Motor neuron (in vitro differentiated cells): ENCODE data around the gene LINC00632. TPM values are rescaled to one million over a fixed set of nuclear protein-coding genes. Genes with fewer than 3 reads are reported as not detected.
A peak's percentile ranks its signal among the peaks of the same experiment; 100 is the strongest.

Experiments used
- ATAC-seq, 8 experiments: fragments of 200-7000 bp; cut with Tn5 transposase; replicated peaks in 6 of 8; 2 replicates each; pipeline ENCODE4 v1.8.0; 2021; ENCODE audit warnings: mild to moderate bottlenecking in 8 of 8, moderate library complexity in 8 of 8
- H3K27ac ChIP-seq, 2 donors: fragments of 250-450 bp; sonication (Bioruptor Pico); 2 replicates each; pipeline ENCODE4 v1.9.0; 2021; ENCODE audit warnings: antibody characterized with exemption in 2 of 2, mild to moderate bottlenecking in 2 of 2, moderate library complexity in 1 of 2
- H3K4me1 ChIP-seq, 2 donors: fragments of 250-450 bp; sonication (Bioruptor Pico); replicated peaks in 1 of 2; 2 replicates each; pipeline ENCODE4 v1.6.1; 2021; ENCODE audit warnings: antibody characterized with exemption in 2 of 2, mild to moderate bottlenecking in 2 of 2, moderate library complexity in 1 of 2
- H3K4me3 ChIP-seq, 5 donors: fragments of 250-450 bp; sonication (Bioruptor Pico); 2 replicates each; pipeline ENCODE4 v1.9.0; 2021; ENCODE audit warnings: antibody characterized with exemption in 5 of 5, mild to moderate bottlenecking in 5 of 5, moderate library complexity in 4 of 5
- WGBS, 10 experiments: fragments of 450-650 bp; shearing (Covaris generic); methylation state at CpG; one replicate each; pipeline ENCODE4 v1.0.0; 2022; 5-methylcytosine and 5-hydroxymethylcytosine counted together
- in situ Hi-C, 9 experiments: fragments of 400-800 bp; cut with MboI; loops; one replicate each; pipeline ENCODE4 v1.15.0; 2021; ENCODE audit warnings: low sequenced_read_pairs in 9 of 9, low pct_unique_long_range_greater_than_20kb in 2 of 9; ENCODE audit not compliant: unreplicated experiment in 9 of 9
- total RNA-seq, 8 experiments: library from RNA; unstranded; fragments of 300-600 nt; gene quantifications; 2 replicates each; pipeline versions ENCODE4 v1.2.3 to v1.2.4, GENCODE V29; 2022

LINC00632 gene
- total RNA-seq, 8 experiments from 2014 or later = 1.5 to 1,384 (median 502) TPM

DNA sequence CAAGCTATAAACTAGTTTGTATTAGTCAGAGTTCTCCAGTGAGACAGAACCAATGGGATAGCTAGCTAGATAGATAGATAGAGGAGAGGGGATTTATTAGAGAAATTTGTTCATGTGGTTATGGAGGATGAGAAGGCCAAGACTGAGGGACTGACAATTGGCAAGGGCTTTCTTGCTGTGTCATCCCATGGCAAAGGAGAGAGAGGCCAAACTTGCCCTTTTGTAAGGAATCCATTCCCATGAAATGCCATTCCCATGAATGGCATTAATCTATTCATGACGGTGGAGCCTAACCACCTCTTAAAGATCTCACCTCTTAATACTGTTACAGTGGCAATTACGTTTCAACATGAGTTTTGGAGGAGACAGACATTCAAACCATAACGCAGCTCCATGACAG lies 58.1 kb downstream of the LINC00632 start:
- H3K27ac ChIP-seq = no peak overlapping the region
- no peak for ATAC-seq
- no peak overlapping the region for H3K4me3 ChIP-seq
- WGBS, 10 experiments = 23 to 64% methylated on average over 3 of the region's 3 CpGs; no CpG with 5 or more reads in 8 of the 10 experiments
- in situ Hi-C loops = no loop called here
- peaks cover 0 to 16% of the 10 kb centered on the region in 2 donors for H3K4me1 ChIP-seq

GRCh38 chrX:140775211-140775610 lies 65.7 kb downstream of the LINC00632 start:
- in situ Hi-C loops = no loop called here
- Histone ChIP-seq H3K4me3 (no peak overlapping the region), H3K27ac (no peak overlapping the region), H3K4me1 (no peaks in the 10 kb centered on the region)
- WGBS, 10 experiments = 54 to 100% (median 93%) methylated on average over 1 to 4 of the region's 4 CpGs; no CpG with 5 or more reads in 4 of the 10 experiments
- ATAC-seq = no peak

- in situ Hi-C loops = no loop called here
- 80 to 87% methylated on average over 2 to 18 of the region's 31 CpGs; no CpG with 5 or more reads in 8 of the 10 experiments for WGBS, 10 experiments
- no peak for ATAC-seq
- H3K4me1 ChIP-seq = no peaks in the 10 kb centered on the region
- no peak overlapping the region for H3K27ac ChIP-seq
- no peak overlapping the region for H3K4me3 ChIP-seq
Measured at GRCh38 chrX:140776320-140776719, 66.8 kb downstream of the LINC00632 start.

- in situ Hi-C loops = no loop called here
- no peak for ATAC-seq
- H3K4me3 ChIP-seq = no peak overlapping the region
- WGBS, 10 experiments = 0 to 100% (median 40%) methylated on average over 1 to 5 of the region's 5 CpGs; no CpG with 5 or more reads in 3 of the 10 experiments
- H3K27ac ChIP-seq = no peak overlapping the region
- H3K4me1 ChIP-seq = no peaks in the 10 kb centered on the region
Measured at GRCh38 chrX:140794642-140795041, 85.1 kb downstream of the LINC00632 start.

DNA sequence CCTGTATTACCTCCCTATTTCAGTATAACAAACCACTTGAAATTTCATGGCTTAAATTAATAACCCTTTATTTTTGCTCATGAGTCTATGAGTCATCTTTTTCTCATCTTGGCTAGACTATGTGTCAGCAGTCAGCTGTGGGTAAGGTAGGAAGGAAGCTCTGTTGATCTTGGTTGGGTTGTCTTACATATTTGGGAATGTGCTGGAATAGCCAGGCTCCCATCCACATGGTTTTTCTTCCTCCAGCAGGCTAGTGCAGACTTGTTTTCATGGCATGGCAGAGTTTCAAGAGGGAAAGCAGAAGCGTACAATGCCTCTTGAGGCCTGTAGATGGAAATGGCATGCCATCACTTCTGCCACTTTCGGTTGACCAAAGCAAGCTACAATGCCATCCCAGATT lies 89.7 kb downstream of the LINC00632 start:
- in situ Hi-C loops = no loop called here
- Histone ChIP-seq H3K4me3 (no peak overlapping the region), H3K4me1 (no peaks in the 10 kb centered on the region), H3K27ac (no peak overlapping the region)
- no peak for ATAC-seq
- WGBS, 10 experiments = 50 to 100% (median 66%) methylated on average over 1 to 2 of the region's 2 CpGs; no CpG with 5 or more reads in 6 of the 10 experiments

DNA sequence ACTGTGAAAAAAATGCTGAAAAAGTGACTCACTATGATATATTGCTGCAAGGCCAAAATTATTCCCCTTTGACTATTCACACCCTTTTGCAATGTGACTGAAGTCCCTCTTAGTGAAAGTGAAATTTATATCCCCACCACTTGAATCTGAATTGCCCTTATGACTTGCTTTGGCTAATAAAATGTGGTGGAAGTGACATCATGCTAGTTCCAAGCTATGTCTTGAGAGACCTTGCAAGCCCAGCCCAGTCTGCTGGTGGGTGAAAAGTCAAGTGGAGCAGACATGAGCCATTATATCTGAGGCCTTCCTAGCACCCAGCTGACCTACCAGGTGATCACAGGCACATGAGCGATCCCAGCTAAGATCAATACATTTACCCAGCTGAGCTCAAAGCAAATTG lies 94.7 kb downstream of the LINC00632 start:
- ATAC-seq = peak in 3 of 8 experiments; percentile 70 to 76 (median 75)
- WGBS, 10 experiments = 0 to 100% (median 83%) methylated on average over 1 of the region's 1 CpG; no CpG with 5 or more reads in 7 of the 10 experiments
- no peak overlapping the region for H3K27ac ChIP-seq
- H3K4me3 ChIP-seq = no peak overlapping the region
- in situ Hi-C loops = no loop called here
- no peaks in the 10 kb centered on the region for H3K4me1 ChIP-seq

- 0 to 11% methylated on average over 1 to 5 of the region's 6 CpGs; no CpG with 5 or more reads in 8 of the 10 experiments for WGBS, 10 experiments
- H3K4me1 ChIP-seq = no peaks in the 10 kb centered on the region
- H3K4me3 ChIP-seq = no peak overlapping the region
- in situ Hi-C loops = no loop called here
- peak in 4 of 8 experiments; percentile 25 to 85 (median 52) for ATAC-seq
- H3K27ac ChIP-seq = no peak overlapping the region
Measured at GRCh38 chrX:140815868-140816267, 106.3 kb downstream of the LINC00632 start.

DNA sequence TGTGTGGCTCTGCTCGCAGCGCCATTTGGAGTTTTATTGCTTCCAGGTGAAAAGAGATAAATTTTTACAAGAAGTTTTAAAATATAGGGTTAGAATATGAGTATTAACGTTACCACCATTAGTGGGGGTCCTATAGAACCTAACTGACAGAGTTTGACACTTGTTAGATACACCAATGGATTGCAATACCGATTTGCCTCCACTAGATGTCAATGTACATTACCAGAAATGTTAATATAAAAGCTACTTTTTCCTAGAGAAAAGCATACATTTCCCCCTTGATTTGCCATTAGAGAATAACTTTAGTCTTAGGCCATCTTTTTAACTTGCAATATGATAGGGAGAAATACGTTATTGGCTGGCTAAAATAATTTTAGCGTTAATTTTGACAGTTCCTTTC lies 108.4 kb downstream of the LINC00632 start:
- 0 to 76% (median 8%) methylated on average over 2 to 6 of the region's 6 CpGs; no CpG with 5 or more reads in 1 of the 10 experiments for WGBS, 10 experiments
- ATAC-seq = no peak
- no peak overlapping the region for H3K27ac ChIP-seq
- no peak overlapping the region for H3K4me3 ChIP-seq
- H3K4me1 ChIP-seq = no peaks in the 10 kb centered on the region
- in situ Hi-C loops = no loop called here

GRCh38 chrX:140821280-140821679 lies 111.7 kb downstream of the LINC00632 start:
- in situ Hi-C loops = no loop called here
- Histone ChIP-seq H3K27ac (no peak overlapping the region), H3K4me3 (no peak overlapping the region), H3K4me1 (no peaks in the 10 kb centered on the region)
- 67 to 72% methylated on average over 1 to 2 of the region's 3 CpGs; no CpG with 5 or more reads in 8 of the 10 experiments for WGBS, 10 experiments
- no peak for ATAC-seq

GRCh38 chrX:140822184-140822583 lies 112.6 kb downstream of the LINC00632 start:
- H3K27ac ChIP-seq = no peak overlapping the region
- no peak overlapping the region for H3K4me3 ChIP-seq
- in situ Hi-C loops = no loop called here
- ATAC-seq = no peak
- H3K4me1 ChIP-seq = no peaks in the 10 kb centered on the region
- WGBS, 10 experiments = 0 to 100% (median 33%) methylated on average over 1 of the region's 1 CpG; no CpG with 5 or more reads in 3 of the 10 experiments

- no peak for ATAC-seq
- WGBS, 10 experiments = 0 to 93% (median 45%) methylated on average over 1 to 3 of the region's 3 CpGs; no CpG with 5 or more reads in 2 of the 10 experiments
- Histone ChIP-seq H3K27ac (no peak overlapping the region), H3K4me3 (no peak overlapping the region), H3K4me1 (no peaks in the 10 kb centered on the region)
- in situ Hi-C loops = no loop called here
Measured at GRCh38 chrX:140822861-140823260, 113.3 kb downstream of the LINC00632 start.

DNA sequence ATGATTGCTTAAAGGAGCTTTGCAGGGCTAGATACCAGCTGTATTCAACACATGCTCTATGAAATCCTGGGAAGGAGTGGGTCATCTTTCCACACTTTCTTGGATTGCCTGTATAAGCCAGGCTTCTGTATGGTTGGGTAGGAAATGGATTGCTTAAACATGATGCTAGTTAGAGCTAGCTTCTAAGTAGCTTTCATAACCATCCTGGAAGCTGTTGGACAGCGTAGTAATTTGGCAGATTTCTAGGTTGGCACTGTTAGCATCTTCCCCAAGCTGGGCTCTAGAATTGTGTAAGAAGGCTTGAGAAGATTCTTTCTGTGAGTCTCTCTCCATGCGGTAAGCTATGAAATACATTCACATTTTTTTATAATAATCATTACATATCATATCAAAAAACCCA lies 127.3 kb downstream of the LINC00632 start:
- no peak overlapping the region for H3K27ac ChIP-seq
- no peaks in the 10 kb centered on the region for H3K4me1 ChIP-seq
- no peak overlapping the region for H3K4me3 ChIP-seq
- no peak for ATAC-seq
- in situ Hi-C loops = no loop called here
- 0 to 67% (median 33%) methylated on average over 1 of the region's 2 CpGs; no CpG with 5 or more reads in 7 of the 10 experiments for WGBS, 10 experiments
